A549 (cell line): ENCODE results near the gene CCN6.

ENCODE experiments used
- CEBPB ChIP-seq, 2 experiments: fragments of >200 bp in 1 of 2; sonication (Bioruptor Twin) in 1 of 2; formaldehyde crosslinking in 1 of 2; IDR thresholded peaks; 2 replicates each; pipeline ENCODE4 v1.6.1; 2012 to 2016
- CHD4 ChIP-seq: fragments of 200-600 bp; sonication (generic); IDR thresholded peaks from 2 replicates; pipeline ENCODE4 v1.6.1; 2016; ENCODE audit warnings: antibody characterized with exemption, mild to moderate bottlenecking, borderline replicate concordance
- EP300 ChIP-seq, 2 experiments: fragments of >200 bp; sonication (Bioruptor Twin); formaldehyde crosslinking; IDR thresholded peaks; 2 replicates in 1 of 2; 3 replicates in 1 of 2; pipeline ENCODE4 v1.6.1; 2016 to 2017
- HDAC2 ChIP-seq: fragments of 200-600 bp; sonication (generic); IDR thresholded peaks from 2 replicates; pipeline ENCODE4 v1.6.1; 2016
- POLR2A ChIP-seq: IDR thresholded peaks from 2 replicates; pipeline ENCODE4 v1.6.1; 2012; ENCODE audit warnings: mild to moderate bottlenecking, low read length
- SMC3 ChIP-seq: fragments of >200 bp; sonication (Bioruptor Twin); formaldehyde crosslinking; IDR thresholded peaks from 3 replicates; pipeline ENCODE4 v1.6.1; 2018; ENCODE audit warnings: inconsistent platforms
- TP53 ChIP-seq: fragments of 250-450 bp; sonication (Bioruptor Pico); IDR thresholded peaks from 2 replicates; pipeline ENCODE4 v1.5.0; 2021; ENCODE audit warnings: mild to moderate bottlenecking, moderate library complexity
- TF ChIP-seq, protein P1 (sequence below): fragments of >200 bp; sonication (Bioruptor Twin); formaldehyde crosslinking; IDR thresholded peaks from 3 replicates; pipeline ENCODE4 v1.5.1; 2016
- TF ChIP-seq, protein P2 (sequence below): fragments of 200-600 bp; sonication (generic); IDR thresholded peaks from 2 replicates; pipeline ENCODE4 v1.6.1; 2016; ENCODE audit warnings: antibody characterized with exemption, mild to moderate bottlenecking, moderate library complexity

DNA sequence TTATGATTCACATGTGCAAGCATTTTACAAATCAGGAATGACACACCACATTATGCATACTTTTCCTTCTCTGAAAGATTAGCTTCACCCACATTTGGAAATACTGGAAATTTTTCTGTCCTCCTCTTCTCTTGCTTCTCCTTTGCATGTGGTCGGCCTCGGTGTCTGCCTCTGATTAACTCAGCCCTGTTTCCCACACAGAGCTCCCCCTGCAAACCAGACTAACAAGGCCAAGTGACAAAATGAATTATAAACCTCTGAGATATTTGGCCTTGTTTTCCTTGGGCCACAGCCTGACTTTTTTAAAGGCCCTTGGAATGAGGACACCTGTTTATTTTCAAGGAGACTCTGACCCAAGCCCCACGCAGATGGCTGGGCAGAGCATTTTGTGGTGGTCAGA lies 9.0 kb upstream of the CCN6 start:
- TF ChIP-seq, protein P1, sequence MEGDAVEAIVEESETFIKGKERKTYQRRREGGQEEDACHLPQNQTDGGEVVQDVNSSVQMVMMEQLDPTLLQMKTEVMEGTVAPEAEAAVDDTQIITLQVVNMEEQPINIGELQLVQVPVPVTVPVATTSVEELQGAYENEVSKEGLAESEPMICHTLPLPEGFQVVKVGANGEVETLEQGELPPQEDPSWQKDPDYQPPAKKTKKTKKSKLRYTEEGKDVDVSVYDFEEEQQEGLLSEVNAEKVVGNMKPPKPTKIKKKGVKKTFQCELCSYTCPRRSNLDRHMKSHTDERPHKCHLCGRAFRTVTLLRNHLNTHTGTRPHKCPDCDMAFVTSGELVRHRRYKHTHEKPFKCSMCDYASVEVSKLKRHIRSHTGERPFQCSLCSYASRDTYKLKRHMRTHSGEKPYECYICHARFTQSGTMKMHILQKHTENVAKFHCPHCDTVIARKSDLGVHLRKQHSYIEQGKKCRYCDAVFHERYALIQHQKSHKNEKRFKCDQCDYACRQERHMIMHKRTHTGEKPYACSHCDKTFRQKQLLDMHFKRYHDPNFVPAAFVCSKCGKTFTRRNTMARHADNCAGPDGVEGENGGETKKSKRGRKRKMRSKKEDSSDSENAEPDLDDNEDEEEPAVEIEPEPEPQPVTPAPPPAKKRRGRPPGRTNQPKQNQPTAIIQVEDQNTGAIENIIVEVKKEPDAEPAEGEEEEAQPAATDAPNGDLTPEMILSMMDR = no peak
- TF ChIP-seq HDAC2 (no peak), TP53 (CRISPR knock-in tag) (no peak), CHD4 (no peak), EP300 (IDR thresholded peaks at IDR 0.05) (no peak), POLR2A (no peak), SMC3 (no peak), CEBPB (IDR thresholded peaks at IDR 0.05) (no peak)
- TF ChIP-seq, protein P2, sequence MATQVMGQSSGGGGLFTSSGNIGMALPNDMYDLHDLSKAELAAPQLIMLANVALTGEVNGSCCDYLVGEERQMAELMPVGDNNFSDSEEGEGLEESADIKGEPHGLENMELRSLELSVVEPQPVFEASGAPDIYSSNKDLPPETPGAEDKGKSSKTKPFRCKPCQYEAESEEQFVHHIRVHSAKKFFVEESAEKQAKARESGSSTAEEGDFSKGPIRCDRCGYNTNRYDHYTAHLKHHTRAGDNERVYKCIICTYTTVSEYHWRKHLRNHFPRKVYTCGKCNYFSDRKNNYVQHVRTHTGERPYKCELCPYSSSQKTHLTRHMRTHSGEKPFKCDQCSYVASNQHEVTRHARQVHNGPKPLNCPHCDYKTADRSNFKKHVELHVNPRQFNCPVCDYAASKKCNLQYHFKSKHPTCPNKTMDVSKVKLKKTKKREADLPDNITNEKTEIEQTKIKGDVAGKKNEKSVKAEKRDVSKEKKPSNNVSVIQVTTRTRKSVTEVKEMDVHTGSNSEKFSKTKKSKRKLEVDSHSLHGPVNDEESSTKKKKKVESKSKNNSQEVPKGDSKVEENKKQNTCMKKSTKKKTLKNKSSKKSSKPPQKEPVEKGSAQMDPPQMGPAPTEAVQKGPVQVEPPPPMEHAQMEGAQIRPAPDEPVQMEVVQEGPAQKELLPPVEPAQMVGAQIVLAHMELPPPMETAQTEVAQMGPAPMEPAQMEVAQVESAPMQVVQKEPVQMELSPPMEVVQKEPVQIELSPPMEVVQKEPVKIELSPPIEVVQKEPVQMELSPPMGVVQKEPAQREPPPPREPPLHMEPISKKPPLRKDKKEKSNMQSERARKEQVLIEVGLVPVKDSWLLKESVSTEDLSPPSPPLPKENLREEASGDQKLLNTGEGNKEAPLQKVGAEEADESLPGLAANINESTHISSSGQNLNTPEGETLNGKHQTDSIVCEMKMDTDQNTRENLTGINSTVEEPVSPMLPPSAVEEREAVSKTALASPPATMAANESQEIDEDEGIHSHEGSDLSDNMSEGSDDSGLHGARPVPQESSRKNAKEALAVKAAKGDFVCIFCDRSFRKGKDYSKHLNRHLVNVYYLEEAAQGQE = no peak
